A673 (cell line): ENCODE data around the gene FCGR3A. TPM values are rescaled to one million over a fixed set of nuclear protein-coding genes. Genes with fewer than 3 reads are reported as not detected.

Experiments used
- BruUV-seq: library from RNA; stranded (reverse); fragments of 400-500 nt; replicated peaks from 2 replicates; lab custom pipeline; 2021; lab: Mats Ljungman, UMichigan
- CTCF ChIA-PET: fragments of 300-600 bp; sonication (Branson Sonifier 250); formaldehyde crosslinking; loops from one replicate; lab custom pipeline; 2022; ENCODE audit warnings: antibody characterized with exemption; lab: Charles Lee
- POLR2A ChIA-PET: fragments of 300-600 bp; sonication (Branson Sonifier 250); formaldehyde crosslinking; loops from one replicate; lab custom pipeline; 2022; ENCODE audit warnings: antibody characterized with exemption; ENCODE audit not compliant: low non-redundant PET; lab: Charles Lee
- DNase-seq: peaks from one replicate; pipeline ENCODE4 v3.0.0-alpha.2; 2015; ENCODE audit warnings: low spot score
- H3K27ac ChIP-seq: fragments of 200-600 bp; sonication (generic); 2 replicates; pipeline ENCODE4 v1.5.1; 2016; ENCODE audit warnings: mixed run types, low read depth, mild to moderate bottlenecking, mixed read lengths, antibody characterized with exemption, low read length; ENCODE audit not compliant: poor library complexity, severe bottlenecking
- H3K27me3 ChIP-seq: fragments of 200-600 bp; sonication (generic); replicated peaks from 2 replicates; pipeline ENCODE4 v1.6.1; 2017; ENCODE audit warnings: mixed run types, low read depth, mild to moderate bottlenecking, mixed read lengths, antibody characterized with exemption, low read length; ENCODE audit not compliant: insufficient read depth, poor library complexity
- H3K36me3 ChIP-seq: fragments of 200-600 bp; sonication (generic); 2 replicates; pipeline ENCODE4 v1.6.1; 2016; ENCODE audit warnings: mixed run types, mild to moderate bottlenecking, mixed read lengths, antibody characterized with exemption, low read length; ENCODE audit not compliant: insufficient read depth, poor library complexity, severe bottlenecking
- H3K4me1 ChIP-seq: fragments of 200-600 bp; sonication (generic); 2 replicates; pipeline ENCODE4 v1.6.1; 2017; ENCODE audit warnings: mixed run types, mild to moderate bottlenecking, mixed read lengths, antibody characterized with exemption, low read length; ENCODE audit not compliant: insufficient read depth, poor library complexity, severe bottlenecking
- H3K4me3 ChIP-seq: fragments of 200-600 bp; sonication (generic); 2 replicates; pipeline ENCODE4 v1.5.1; 2016; ENCODE audit warnings: low read depth, mixed run types, mild to moderate bottlenecking, mixed read lengths, low read length; ENCODE audit not compliant: poor library complexity, severe bottlenecking
- H3K9me3 ChIP-seq: fragments of 200-600 bp; sonication (generic); 2 replicates; pipeline ENCODE4 v1.6.1; 2016; ENCODE audit warnings: mixed run types, low read depth, mild to moderate bottlenecking, mixed read lengths, antibody characterized with exemption, low read length; ENCODE audit not compliant: poor library complexity, severe bottlenecking
- EZH2 ChIP-seq: fragments of 200-600 bp; sonication (generic); IDR thresholded peaks from 2 replicates; pipeline ENCODE4 v1.6.1; 2017; ENCODE audit warnings: borderline replicate concordance, low read depth, mild to moderate bottlenecking, mixed read lengths, antibody characterized with exemption, low read length; ENCODE audit not compliant: poor library complexity, severe bottlenecking
- intact Hi-C: fragments of 100-400 bp; cut with micrococcal nuclease; formaldehyde crosslinking; loops from one replicate; pipeline ENCODE4 v1.10.0; 2022; ENCODE audit not compliant: unreplicated experiment
- total RNA-seq: library from RNA; stranded (reverse); gene quantifications from 2 replicates; pipeline ENCODE4 v1.2.3, GENCODE V29; 2021
- TF ChIP-seq, protein P1 (sequence below): fragments of 300-800, 200-600 bp; sonication (generic); conservative IDR thresholded peaks from 2 replicates; pipeline ENCODE4 v1.5.1; 2017; ENCODE audit warnings: low read depth, mild to moderate bottlenecking, antibody characterized with exemption, low read length, moderate library complexity, mixed read lengths

FCGR3A gene
- total RNA-seq, 1 experiment from 2014 or later = not detected

DNA sequence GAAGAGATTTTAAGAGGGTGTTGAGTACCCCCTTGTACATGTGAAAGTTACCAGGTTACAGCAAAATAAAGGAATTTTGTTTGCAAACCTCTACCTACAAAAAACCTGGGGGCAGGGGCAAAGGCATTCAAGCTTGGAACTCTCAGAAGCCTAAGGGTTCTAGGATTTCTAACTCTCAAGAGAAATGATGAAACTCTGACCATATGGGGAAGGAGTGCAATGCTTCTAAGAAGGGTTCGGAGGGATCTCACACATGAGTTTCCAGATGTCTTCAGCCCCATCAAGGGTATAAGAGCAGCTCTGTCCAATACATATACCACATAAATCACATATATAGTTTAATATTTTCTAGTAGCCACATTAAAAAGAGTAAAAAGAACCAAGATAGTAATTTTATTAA is 51.7 kb downstream of the FCGR3A start:
- CTCF ChIA-PET = no interaction called here
- no peak for TF ChIP-seq EZH2
- TF ChIP-seq, protein P1, sequence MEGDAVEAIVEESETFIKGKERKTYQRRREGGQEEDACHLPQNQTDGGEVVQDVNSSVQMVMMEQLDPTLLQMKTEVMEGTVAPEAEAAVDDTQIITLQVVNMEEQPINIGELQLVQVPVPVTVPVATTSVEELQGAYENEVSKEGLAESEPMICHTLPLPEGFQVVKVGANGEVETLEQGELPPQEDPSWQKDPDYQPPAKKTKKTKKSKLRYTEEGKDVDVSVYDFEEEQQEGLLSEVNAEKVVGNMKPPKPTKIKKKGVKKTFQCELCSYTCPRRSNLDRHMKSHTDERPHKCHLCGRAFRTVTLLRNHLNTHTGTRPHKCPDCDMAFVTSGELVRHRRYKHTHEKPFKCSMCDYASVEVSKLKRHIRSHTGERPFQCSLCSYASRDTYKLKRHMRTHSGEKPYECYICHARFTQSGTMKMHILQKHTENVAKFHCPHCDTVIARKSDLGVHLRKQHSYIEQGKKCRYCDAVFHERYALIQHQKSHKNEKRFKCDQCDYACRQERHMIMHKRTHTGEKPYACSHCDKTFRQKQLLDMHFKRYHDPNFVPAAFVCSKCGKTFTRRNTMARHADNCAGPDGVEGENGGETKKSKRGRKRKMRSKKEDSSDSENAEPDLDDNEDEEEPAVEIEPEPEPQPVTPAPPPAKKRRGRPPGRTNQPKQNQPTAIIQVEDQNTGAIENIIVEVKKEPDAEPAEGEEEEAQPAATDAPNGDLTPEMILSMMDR = no peak
- POLR2A ChIA-PET = no interaction called here

GRCh38 chr1:161495490-161495889 is 54.1 kb downstream of the FCGR3A start:
- DNase-seq = no peak

More for the DNA sequence above, 51.7 kb downstream of the FCGR3A start:
- no TSS peak for BruUV-seq
- intact Hi-C loops = no loop called here
- H3K9me3 ChIP-seq = no peaks in the 10 kb centered on the region
- no peaks in the 10 kb centered on the region for H3K36me3 ChIP-seq
- H3K4me1 ChIP-seq = no peaks in the 10 kb centered on the region
- H3K27ac ChIP-seq = no peak overlapping the region
- no peak for DNase-seq
- H3K27me3 ChIP-seq = peaks cover 8% of the 10 kb centered on the region
- no peak overlapping the region for H3K4me3 ChIP-seq

GRCh38 chr1:161494091-161494735 is 55.4 kb downstream of the FCGR3A start:
- CTCF ChIA-PET = no interaction called here
- TF ChIP-seq EZH2 = no peak
- TF ChIP-seq, protein P1 = no peak
- no peak for DNase-seq
- Histone ChIP-seq H3K36me3 (no peaks in the 10 kb centered on the region), H3K9me3 (no peaks in the 10 kb centered on the region), H3K4me3 (no peak overlapping the region), H3K27ac (no peak overlapping the region), H3K27me3 (peaks cover 31% of the 10 kb centered on the region), H3K4me1 (no peaks in the 10 kb centered on the region)
- intact Hi-C loops = no loop called here
- POLR2A ChIA-PET = no interaction called here
- no TSS peak for BruUV-seq

More at GRCh38 chr1:161495490-161495889, 54.1 kb downstream of the FCGR3A start:
- POLR2A ChIA-PET = no interaction called here
- CTCF ChIA-PET = no interaction called here
- intact Hi-C loops = no loop called here
- Histone ChIP-seq H3K4me1 (no peaks in the 10 kb centered on the region), H3K27me3 (peaks cover 19% of the 10 kb centered on the region), H3K4me3 (no peak overlapping the region), H3K27ac (no peak overlapping the region), H3K36me3 (no peaks in the 10 kb centered on the region), H3K9me3 (no peaks in the 10 kb centered on the region)
- BruUV-seq = no TSS peak
- no peak for TF ChIP-seq EZH2
- TF ChIP-seq, protein P1 = no peak
